HG02642 (cell line): ENCODE measurements around the gene PIK3R4.

Source experiments
- ATAC-seq: cut with Tn5 transposase; IDR thresholded peaks from one replicate; pipeline ENCODE4 v1.9.1; 2021; ENCODE audit warnings: mild to moderate bottlenecking; ENCODE audit not compliant: unreplicated experiment, poor library complexity

PIK3R4 gene

DNA sequence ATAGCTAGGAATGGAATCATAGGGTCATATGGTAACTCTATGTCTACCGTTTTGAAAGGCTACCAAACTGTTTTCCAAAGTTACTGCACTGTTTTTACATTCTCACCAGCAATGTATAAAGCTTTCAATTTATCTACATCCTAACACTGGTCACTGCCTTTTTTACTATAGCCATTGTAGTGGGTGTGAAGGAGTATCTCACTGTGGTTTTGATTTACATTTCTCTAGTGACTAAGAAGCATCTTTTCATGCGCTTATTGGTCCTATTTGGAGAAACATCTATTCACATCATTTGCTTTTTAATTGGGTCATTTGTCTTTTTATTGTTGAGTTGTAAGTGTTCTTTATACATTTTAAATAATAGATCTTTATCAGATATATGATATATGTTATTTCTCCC is 53.3 kb downstream of the PIK3R4 start:
- no peak for ATAC-seq

DNA sequence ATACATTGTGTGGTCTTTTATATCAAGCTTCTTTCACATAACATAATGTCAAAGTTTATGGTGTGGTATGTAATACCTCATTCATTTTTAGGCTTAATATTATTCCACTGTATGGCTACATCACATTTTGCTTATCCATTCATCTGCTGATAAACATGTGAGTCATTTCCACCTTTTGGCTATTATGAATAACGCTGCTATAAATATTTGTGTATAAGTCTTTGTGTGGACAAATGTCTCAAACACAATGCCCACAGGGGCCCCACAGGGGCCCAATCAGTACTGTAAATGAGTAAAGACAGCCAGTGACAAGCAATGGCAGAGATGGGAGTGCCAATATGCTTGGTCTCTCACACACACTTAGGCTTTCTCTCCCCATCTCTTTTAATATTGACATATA is 54.2 kb downstream of the PIK3R4 start:
- ATAC-seq, result no peak

DNA sequence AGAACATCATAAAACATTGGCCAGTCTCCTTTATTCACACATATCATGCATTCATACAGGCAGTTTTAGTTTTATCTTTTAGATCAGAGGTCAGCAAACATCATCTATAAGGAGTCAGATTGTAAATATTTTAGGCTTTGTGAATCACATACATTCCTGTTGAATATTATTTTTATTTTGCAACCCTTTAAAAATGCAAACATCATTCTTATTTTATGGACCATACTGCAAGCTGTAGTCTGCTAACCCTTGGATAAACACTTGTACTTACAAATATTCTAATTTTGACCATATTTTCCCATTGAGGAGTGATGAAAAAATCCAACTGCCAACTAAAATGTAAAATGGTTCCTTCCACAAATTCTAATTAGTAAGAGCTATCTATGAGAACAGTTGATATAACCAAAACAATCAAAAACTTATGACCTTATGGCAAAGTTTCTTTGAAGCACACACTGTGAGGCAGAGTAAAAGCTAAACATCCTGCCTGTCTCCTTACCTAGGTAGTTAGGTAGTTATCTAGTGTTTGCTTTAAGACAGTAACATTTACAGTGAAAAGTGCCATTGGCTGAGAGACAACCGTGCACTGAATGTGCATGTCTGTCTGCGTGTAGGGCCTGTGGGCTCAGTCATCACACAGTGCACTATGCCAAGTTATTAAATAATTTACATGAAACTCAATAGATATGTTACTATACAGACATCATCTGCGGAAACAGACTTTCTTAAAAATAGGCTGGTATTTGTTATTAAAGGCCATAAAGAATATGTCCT is 57.7 kb downstream of the PIK3R4 start:
- no peak for ATAC-seq

DNA sequence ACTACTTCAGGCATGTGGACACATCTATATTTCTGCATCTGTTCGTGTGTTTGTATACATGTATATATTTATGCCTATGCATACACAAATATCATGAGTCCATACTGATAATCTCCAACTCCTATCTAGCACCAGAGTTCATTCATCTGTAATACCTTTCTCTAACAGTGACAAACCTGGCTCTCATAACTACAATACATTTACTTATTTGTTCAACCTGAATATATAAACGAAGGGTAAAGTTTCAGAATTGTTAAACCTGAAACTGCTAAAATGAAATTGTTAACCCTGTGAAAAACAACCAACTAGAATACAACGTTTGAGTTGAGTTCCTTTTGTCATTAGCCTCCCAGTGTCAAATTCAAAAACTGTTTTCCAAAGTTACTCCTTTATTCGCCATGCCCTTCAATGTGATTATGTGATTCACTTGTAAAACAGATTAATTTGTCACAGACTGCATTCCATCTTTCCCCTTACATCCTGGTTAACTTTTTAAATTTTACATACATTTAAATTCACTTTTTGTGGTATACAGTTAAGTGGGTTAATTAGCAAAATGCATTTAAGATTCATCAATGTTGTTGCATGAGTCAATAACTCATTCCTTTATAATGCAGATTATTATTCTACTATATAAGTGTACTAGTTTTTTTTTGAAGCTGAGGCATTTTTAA is 58.5 kb downstream of the PIK3R4 start:
- no peak for ATAC-seq

DNA sequence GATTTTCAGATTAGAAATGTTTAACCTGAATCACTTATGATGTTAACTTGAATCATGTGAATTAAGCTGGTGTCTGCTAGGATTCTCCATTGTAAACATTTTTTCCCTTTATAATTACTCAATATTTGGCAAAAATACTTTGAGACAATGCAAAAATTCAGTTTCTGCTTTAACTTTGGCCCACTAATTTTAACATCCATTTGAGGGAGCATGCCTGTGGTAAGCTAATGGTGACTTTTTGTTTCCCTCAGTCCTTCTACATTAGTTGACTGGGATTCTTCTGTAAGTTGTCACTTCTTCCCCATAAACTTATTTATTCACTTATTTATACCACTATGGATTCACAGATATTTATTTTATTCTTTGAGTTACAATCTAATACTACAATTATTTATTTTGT is 59.3 kb downstream of the PIK3R4 start:
- no peak for ATAC-seq

DNA sequence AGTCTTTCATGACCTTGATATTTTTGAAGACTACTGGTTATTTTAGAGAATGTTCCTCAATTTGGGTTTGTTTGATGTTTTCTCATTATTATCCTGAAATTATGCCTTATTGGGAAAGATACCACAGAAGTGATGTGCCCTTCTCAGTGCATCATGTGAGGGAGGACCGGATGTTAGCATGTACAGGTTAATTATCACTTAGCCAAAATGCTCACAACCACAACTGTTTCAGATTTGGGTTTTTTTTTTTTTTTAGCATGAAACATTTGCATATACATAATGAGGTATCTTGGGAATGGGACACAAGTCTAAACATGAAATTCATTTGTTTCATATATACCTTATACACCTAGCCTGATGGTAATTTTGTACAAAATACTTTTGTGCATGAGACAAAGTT is 59.8 kb downstream of the PIK3R4 start:
- ATAC-seq, result no peak

DNA sequence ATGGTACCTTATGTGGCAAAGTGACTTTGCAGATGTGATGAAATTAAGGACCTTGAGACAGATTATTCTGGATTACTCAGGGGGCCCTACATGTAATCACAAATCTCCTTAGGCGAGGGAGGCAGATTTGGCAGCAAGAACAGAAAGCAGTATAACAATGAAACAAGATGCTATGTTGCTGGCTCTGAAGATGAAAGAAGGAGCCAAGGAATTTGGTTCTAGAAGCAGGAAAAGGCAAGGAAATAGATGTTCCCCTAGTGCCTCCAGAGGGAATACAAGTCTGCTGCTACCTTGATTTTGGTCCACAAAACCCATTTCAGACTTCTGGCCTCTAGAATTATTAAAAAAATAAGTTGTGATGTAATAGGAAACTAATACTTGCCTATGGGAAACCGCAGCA is 64.5 kb downstream of the PIK3R4 start:
- no peak for ATAC-seq

DNA sequence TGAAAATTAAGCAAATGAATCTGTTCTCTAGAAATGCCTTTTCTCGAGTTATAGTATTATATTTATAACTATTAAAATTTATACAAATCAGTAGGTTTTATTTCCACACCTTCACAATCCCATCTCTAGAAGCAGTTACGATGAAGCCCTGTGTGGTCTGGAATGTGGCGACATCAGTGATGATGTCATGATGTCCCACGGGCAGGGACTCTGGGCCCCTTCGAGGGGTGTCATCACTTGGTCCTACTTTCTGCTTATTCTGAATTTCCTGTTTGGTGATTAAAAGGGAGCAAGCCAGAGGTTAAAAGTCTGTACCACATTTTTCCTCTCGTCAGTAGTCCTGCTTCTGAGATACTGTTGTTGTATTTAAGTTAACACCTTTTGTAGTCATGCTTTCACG is 67.4 kb downstream of the PIK3R4 start:
- no peak for ATAC-seq

DNA sequence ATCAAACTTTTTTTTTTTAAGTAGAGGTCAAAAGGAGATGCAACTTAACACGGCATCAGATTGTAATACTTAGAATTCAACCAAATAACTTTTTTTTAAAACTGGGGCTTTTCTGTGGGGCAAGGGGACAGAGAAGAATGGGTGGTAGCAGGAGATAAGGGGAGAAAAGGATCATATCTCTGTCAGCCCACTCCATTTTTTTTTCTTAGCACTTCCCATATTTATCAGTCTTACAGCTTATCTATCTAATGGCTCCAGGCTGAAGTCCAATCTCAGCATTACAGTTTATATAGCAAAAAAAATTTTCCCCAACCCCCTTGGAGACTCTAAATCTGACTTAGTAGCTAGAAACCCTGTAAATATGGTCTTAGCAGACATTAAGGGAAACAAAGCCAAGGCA is 69.3 kb downstream of the PIK3R4 start:
- ATAC-seq, result no peak

DNA sequence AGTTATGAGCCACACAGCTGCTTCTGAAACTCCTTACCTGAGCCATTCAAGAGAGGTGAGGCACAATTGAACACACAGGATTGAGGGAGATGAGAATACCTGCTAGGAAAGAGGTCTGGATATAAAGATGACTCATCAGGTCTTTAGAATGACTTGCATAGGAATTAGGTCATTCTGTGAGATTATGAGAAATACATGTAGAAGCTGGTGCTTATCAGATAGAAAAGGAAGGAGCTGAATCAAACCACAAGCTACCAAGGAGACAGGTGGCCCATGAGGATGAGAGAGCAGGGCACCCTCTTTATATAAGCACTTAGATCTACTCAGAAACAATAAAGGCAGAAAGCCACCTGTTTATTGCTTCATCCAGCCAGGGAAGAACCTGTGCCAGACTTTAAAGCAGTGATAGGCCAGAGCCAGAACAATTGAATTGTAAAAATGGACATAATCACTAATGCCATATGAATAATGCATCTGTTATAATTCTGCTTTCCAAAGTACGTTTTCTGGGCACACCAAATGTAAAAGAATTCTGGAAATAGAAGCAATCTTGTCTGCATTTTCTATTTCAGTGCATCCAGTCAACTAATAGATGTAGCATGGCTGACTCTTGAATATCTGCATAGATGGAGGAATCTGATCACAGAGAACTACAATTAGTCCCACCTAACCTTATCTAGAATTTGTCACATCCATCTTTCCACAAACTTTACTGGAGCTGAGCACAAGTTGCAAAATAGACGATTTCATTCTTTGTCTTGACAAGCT is 74.9 kb downstream of the PIK3R4 start:
- ATAC-seq, result no peak

DNA sequence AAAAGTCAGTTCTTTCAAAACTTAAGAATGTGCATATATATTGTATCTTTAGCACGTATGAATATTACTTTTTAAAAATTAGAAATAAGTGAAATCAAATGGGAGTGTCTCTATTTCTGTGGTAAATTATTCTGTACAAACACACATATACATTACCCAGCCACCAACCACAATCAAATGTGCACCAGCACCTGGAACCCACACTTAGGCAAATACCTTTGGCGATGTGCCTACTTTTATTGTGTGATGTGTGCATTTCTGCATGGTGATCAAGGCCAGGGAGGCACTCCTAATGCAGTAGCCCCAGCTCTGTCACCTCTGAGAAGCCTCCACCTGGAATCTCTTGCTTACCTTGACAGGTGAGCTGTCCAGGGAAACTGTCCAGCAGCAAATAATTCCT is 76.9 kb downstream of the PIK3R4 start:
- ATAC-seq, result no peak

DNA sequence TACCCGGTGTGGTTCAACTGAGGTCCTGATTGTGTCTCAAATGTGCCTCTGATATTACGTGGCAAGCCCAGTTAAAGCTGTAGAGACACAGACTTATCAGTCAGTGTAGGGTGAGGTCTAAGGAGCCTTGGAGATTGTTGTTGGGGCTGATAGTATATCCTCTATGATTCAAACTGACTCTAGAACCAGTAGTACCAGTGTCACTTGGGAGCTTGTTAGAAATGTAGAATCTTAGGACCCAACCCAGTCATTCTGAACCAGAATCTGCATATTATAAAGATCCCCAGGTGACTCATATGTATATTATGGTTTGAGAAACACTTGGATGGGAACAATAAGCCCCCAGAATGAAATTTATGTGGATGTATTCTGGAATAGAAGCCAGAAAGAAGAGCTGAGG is 83.5 kb downstream of the PIK3R4 start:
- ATAC-seq, result no peak

DNA sequence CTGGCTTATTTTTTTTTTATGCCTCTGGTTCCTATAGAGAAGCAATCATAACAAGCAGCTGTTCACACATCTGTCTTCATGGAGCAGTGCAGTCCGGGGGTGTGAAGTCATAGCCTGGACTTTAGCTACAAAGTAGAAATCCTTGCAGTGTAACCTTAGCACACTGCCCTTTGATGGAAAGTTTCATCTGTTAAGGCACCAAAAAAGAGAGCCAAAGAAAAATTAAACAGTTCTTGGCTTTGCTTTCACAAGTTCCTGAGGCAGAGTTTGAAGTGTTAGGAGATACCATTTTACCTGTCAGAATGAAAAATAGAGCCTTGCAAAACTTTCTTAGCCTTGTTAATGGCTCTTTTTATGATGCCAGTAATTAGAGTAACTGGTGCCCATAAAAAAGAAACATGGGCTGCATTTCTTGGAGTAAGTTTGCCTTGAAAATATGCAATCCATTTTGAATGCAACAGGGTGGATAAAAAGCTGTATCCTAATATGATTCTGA is 84.1 kb downstream of the PIK3R4 start:
- no peak for ATAC-seq

DNA sequence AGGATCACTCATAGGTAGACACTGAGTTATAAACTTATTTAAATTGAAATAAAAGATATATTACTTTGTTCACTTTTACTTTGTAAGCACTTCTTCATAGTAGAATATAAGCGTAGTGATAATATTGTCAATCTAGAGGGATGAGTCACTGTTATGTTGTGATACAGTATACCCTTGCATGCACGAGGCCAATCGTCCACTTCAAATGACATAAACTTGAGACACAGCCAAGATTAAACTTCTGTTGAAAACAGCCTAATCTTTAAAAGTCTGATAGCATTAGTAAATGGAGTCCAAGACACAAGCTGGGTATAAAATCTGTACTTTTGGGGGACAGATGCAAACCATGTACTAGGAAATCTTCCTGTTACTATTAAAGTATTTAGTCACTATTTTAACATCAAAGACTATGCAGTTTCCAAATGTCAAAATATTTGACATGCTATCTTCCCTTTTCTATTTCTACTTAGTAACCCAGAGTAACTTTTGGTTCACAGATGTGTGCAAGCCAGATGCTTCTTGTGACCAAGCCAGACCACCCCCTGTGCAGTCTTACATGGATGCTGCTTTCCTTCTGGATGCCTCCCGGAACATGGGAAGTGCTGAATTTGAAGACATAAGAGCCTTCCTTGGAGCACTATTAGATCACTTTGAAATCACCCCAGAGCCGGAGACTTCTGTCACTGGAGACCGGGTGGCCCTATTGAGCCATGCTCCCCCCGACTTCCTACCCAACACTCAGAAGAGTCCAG is 85.3 kb downstream of the PIK3R4 start:
- ATAC-seq, result no peak

DNA sequence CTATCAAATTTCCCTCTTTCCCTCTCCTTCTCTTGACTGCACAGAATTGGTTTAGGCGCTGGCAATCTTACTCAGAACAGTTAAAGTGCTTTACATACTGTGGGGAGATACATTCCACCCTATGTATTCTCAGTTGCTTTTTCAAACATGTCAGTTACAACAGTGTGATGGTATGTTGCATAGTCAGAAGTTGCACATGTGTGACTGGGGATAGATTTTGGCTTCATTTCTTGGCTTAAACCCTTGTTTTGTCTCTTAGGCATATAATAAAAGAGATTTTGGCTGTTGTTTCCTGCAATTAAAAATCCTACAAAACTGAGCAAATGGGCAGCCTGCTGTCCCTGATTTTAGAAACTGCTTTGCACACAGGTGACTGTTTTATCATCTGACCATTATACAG is 86.7 kb downstream of the PIK3R4 start:
- ATAC-seq, result no peak

DNA sequence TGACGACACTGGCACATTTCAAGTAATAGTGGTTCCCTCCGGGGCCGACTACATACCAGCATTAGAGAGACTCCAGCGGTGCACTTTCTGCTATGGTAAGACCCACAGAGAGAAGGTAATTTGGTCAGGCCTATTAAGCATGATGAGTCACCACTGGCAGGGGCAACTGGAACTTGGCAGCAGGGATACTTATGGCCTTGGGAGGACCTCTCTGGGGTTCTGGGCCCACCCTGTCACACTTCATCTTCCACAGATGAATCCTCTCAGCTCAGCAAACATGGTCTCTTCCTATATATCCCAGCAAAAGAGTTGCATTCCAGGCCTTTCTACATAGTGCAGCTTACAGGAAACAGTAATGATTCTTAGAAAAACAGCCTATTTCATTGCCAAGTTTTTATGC is 88.0 kb downstream of the PIK3R4 start:
- no peak for ATAC-seq

DNA sequence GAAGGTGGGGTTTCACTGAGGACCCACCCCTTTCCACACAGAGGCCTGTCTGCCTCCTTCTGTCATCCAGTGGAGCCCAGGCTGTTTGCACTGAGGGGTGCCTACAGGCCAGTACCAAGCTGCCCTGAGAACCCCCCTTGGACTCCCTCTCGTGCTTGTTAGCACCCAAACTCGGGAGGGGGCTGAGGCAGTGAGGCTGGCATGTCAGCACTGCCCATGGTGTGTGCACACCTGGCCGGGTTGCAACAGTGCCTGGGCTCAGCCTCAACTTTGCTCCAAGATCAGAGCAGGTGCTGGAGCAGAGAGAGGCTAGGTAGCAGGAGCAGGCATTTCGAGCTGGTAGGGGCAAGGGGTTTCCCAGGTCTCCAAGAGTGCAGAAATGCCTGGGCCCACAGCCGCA is 90.0 kb downstream of the PIK3R4 start:
- ATAC-seq, result no peak

DNA sequence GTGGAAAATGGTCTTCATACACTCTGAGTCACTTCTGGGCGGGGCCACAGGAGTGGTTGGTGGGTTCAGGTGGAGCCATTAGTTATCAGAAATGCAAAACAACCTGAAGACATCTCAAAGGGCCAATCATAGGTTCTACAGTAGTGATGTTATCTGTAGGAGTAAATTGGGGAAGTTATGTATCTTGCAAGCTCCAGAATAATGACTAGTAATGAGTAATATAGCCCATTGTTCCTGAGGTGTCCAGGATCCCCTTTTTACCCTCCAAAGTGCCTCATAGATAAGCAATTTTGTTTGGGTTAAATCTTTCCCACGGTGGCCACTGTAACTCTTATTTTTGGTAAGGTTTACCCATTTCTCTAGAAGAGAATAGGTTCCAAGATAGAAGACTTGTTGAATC is 91.7 kb downstream of the PIK3R4 start:
- no peak for ATAC-seq

DNA sequence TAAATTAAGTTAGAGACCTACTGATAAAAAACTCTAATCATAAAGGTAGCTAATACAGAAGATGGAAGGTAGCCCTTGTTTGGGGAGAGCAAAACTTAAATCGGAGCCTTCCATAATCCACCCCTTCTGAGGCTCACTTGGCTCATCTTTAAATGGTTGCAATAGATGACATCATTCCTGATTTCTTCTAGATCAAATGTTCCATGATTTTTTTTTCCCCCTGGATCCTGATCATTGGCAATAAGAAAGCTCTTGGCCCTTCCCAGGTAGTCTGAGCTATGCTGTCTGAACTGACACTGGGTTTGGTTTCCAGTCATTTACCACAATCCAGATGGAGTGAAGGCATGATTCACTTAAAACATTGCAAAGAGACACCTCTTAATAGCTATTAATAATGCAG is 92.5 kb downstream of the PIK3R4 start:
- no peak for ATAC-seq

DNA sequence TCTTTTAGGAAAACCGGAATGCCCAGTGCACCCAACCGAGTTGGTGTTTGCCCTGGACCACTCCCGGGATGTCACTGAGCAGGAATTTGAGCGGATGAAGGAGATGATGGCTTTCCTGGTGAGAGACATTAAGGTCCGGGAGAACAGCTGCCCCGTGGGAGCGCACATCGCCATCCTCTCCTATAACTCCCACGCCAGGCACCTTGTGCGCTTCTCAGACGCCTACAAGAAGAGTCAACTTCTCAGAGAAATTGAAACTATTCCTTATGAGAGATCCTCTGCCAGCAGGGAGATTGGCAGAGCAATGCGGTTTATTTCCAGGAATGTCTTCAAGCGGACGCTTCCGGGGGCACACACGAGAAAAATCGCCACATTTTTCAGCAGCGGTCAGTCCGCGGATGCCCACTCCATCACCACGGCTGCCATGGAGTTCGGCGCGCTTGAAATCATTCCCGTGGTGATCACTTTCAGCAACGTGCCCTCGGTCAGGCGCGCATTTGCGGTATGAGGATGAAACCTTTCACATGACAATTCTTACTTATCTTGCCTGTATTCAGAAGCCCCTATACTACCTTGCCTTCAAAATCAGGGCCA is 97.5 kb downstream of the PIK3R4 start:
- no peak for ATAC-seq
